Transverse colon (tissue), 3 donors: Measurements from ENCODE around the gene SPTBN1.

Experiments
- CTCF ChIP-seq, 5 experiments: fragments of 200-600 bp in 3 of 5; fragments of 450-650 bp in 2 of 5; sonication (generic) in 3 of 5; IDR thresholded peaks; 1 replicate in 2 of 5; 2 replicates in 3 of 5; pipeline ENCODE4 v1.5.1; 2016 to 2017; ENCODE audit warnings: antibody characterized with exemption in 5 of 5, inconsistent platforms in 3 of 5, mild to moderate bottlenecking in 2 of 5, moderate library complexity in 1 of 5
- POLR2A ChIP-seq: fragments of 450-650 bp; IDR thresholded peaks from one replicate; pipeline ENCODE4 v1.6.1; 2016; ENCODE audit warnings: antibody characterized with exemption, mild to moderate bottlenecking, moderate library complexity

GRCh38 chr2:54438271-54438670 is 17.9 kb upstream of the SPTBN1 start:
- TF ChIP-seq CTCF (IDR thresholded peaks at IDR 0.05) (no peak), POLR2A (no peak)
